GM23248 (cell line): ENCODE data around the gene RELN.

Source experiments
- EZH2 ChIP-seq: fragments of 200-600 bp; sonication (generic); IDR thresholded peaks from 2 replicates; pipeline ENCODE4 v1.6.1; 2018; ENCODE audit warnings: antibody characterized with exemption, mild to moderate bottlenecking; ENCODE audit not compliant: insufficient read depth, poor library complexity, severe bottlenecking
- EZH2phosphoT487 ChIP-seq: fragments of 200-600 bp; sonication (generic); IDR thresholded peaks from 2 replicates; pipeline ENCODE4 v1.6.1; 2018; ENCODE audit warnings: antibody characterized with exemption, moderate library complexity, mild to moderate bottlenecking, low read depth; ENCODE audit not compliant: insufficient read depth

GRCh38 chr7:103592187-103592586 lies 397.3 kb downstream of the RELN start:
- TF ChIP-seq EZH2 (no peak), EZH2phosphoT487 (no peak)
